Peyer's patch (tissue), 4 donors: Measurements from ENCODE around the gene GLRX3. TPM values are rescaled to one million over a fixed set of nuclear protein-coding genes. Genes with fewer than 3 reads are reported as not detected.

Experiments used
- DNase-seq, 3 donors: peaks; one replicate each; pipeline ENCODE4 v3.0.0-alpha.2; 2017 to 2019
- H3K27ac ChIP-seq, 4 donors: fragments of 200-600 bp; sonication (generic); one replicate each; pipeline ENCODE4 v1.5.1; 2016 to 2019
- H3K27me3 ChIP-seq, 2 donors: fragments of 200-600 bp; sonication (generic); one replicate each; pipeline ENCODE4 v1.5.1; 2019
- H3K36me3 ChIP-seq, 3 donors: fragments of 200-600 bp; sonication (generic); one replicate each; pipeline ENCODE4 v1.5.1; 2016 to 2019
- H3K4me1 ChIP-seq, 4 donors: fragments of 200-600 bp; sonication (generic); one replicate each; pipeline ENCODE4 v1.5.1; 2016 to 2019
- H3K4me3 ChIP-seq, 4 donors: fragments of 200-600 bp; sonication (generic); 1 replicate in 3 of 4; 2 replicates in 1 of 4; pipeline ENCODE4 v1.5.1; 2016 to 2019; ENCODE audit warnings: mild to moderate bottlenecking in 1 of 4
- H3K9me3 ChIP-seq, 4 donors: fragments of 200-600 bp; sonication (generic); one replicate each; pipeline ENCODE4 v1.5.1; 2016 to 2019; ENCODE audit warnings: mild to moderate bottlenecking in 1 of 4
- CTCF ChIP-seq, 6 experiments: fragments of 450-650 bp in 4 of 6; fragments of 200-600 bp in 2 of 6; sonication (generic) in 1 of 6; IDR thresholded peaks; one replicate each; pipeline ENCODE4 v1.5.1; 2017 to 2019; ENCODE audit warnings: antibody characterized with exemption in 6 of 6, mild to moderate bottlenecking in 3 of 6, moderate library complexity in 1 of 6
- POLR2A ChIP-seq, 2 donors: fragments of 450-650 bp; IDR thresholded peaks; one replicate each; pipeline ENCODE4 v1.5.1; 2017; ENCODE audit warnings: antibody characterized with exemption in 2 of 2, mild to moderate bottlenecking in 2 of 2, moderate library complexity in 2 of 2
- total RNA-seq, 4 donors: library from RNA; depleted of rRNA; stranded (reverse); fragments of >200 nt; gene quantifications; one replicate each; pipeline ENCODE4 v1.1.0, GENCODE V29; 2016

GLRX3 gene
- total RNA-seq, 4 donors from 2014 or later, result 23.9 to 53.8 (median 30.6) TPM

- no peaks in the 10 kb centered on the region for H3K27me3 ChIP-seq
- no peak overlapping the region for H3K4me3 ChIP-seq
- peaks cover 0 to 53% (median 3%) of the 10 kb centered on the region in 3 donors for H3K36me3 ChIP-seq
- no peaks in the 10 kb centered on the region for H3K9me3 ChIP-seq
- TF ChIP-seq POLR2A (IDR thresholded peaks at IDR 0.05) (no peak), CTCF (IDR thresholded peaks at IDR 0.05) (no peak)
- H3K27ac ChIP-seq, result no peak overlapping the region
- peak in 1 of 3 donors; percentile 29 for DNase-seq
- H3K4me1 ChIP-seq, result peaks cover 0 to 6% (median 3%) of the 10 kb centered on the region in 4 donors
Observed at GRCh38 chr10:130185591-130185990, 49.4 kb downstream of the GLRX3 start.

- H3K4me1 ChIP-seq, result peaks cover 0 to 8% (median 5%) of the 10 kb centered on the region in 4 donors
- H3K9me3 ChIP-seq, result no peaks in the 10 kb centered on the region
- H3K36me3 ChIP-seq, result peaks cover 0 to 24% (median 3%) of the 10 kb centered on the region in 3 donors
- H3K27ac ChIP-seq, result no peak overlapping the region
- TF ChIP-seq CTCF (IDR thresholded peaks at IDR 0.05), result no peak
- TF ChIP-seq POLR2A (IDR thresholded peaks at IDR 0.05), result no peak
- no peak overlapping the region for H3K4me3 ChIP-seq
- H3K27me3 ChIP-seq, result no peaks in the 10 kb centered on the region
- peak in 1 of 3 donors; percentile 44 for DNase-seq
Observed at GRCh38 chr10:130188195-130189175, 52.3 kb downstream of the GLRX3 start.

GRCh38 chr10:130189608-130190054, 53.4 kb downstream of the GLRX3 start:
- Histone ChIP-seq H3K4me1 (peaks cover 0 to 8% (median 5%) of the 10 kb centered on the region in 4 donors), H3K4me3 (no peak overlapping the region), H3K27ac (no peak overlapping the region), H3K36me3 (peaks cover 0 to 13% (median 0%) of the 10 kb centered on the region in 3 donors), H3K27me3 (no peaks in the 10 kb centered on the region), H3K9me3 (no peaks in the 10 kb centered on the region)
- TF ChIP-seq POLR2A (IDR thresholded peaks at IDR 0.05) (no peak), CTCF (IDR thresholded peaks at IDR 0.05) (no peak)
- DNase-seq, result peak in 1 of 3 donors; percentile 55

DNA sequence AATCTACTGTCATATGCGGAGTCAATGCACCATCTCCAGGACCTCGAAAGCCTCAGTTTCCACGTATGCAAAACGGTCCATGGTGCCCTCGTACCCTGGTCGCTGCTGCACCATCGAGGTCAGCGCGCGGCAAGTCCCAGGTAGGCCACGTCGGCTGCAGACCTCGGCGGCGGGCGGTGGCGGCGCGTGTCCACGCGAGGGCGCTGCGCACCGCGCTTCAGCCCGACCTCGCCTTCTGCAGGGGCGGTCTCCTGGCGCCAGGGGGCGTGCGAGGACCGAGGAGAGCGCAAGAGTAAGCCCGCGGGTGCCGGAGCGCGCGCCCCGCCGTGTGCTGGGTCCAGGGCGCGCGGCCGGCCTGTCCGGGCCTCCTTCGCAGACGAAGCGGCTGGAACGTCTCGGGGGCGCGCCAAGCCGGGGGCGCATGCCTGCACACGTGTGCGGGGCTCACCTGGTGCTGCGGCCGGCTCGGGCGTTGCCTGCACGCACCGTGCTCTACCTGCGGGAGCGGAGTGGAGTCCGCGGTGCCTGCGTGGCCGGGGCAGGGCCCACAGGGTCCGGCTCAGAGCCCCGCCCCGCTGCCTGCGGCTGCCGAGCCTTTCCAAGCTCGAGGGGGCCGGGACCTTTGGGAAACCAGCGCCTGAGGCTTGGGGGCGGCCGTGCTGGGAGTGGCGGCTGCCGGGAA, 54.0 kb downstream of the GLRX3 start:
- TF ChIP-seq POLR2A (IDR thresholded peaks at IDR 0.05) (no peak), CTCF (IDR thresholded peaks at IDR 0.05) (peak; percentile 98 to 100 (median 100))
- Histone ChIP-seq H3K4me1 (peaks cover 0 to 8% (median 5%) of the 10 kb centered on the region in 4 donors), H3K4me3 (peak overlapping the region; percentile 37 to 73 (median 62)), H3K27ac (no peak overlapping the region), H3K27me3 (no peaks in the 10 kb centered on the region), H3K9me3 (no peaks in the 10 kb centered on the region), H3K36me3 (peaks cover 0 to 7% (median 0%) of the 10 kb centered on the region in 3 donors)
- DNase-seq, result peak; percentile 77 to 94 (median 94)

- peaks cover 0 to 2% (median 0%) of the 10 kb centered on the region in 3 donors for H3K36me3 ChIP-seq
- H3K9me3 ChIP-seq, result no peaks in the 10 kb centered on the region
- DNase-seq, result no peak
- H3K27me3 ChIP-seq, result no peaks in the 10 kb centered on the region
- H3K4me1 ChIP-seq, result peaks cover 0 to 8% (median 5%) of the 10 kb centered on the region in 4 donors
- no peak overlapping the region for H3K27ac ChIP-seq
- TF ChIP-seq POLR2A (IDR thresholded peaks at IDR 0.05) (no peak), CTCF (IDR thresholded peaks at IDR 0.05) (no peak)
- H3K4me3 ChIP-seq, result peak overlapping the region; percentile 37 to 73 (median 62)
Observed at GRCh38 chr10:130190737-130191115, 54.5 kb downstream of the GLRX3 start.
